ENCODE results near the gene ADGRG4.
"Not testable (repeated sequence)": the region's sequence is repeated elsewhere in the genome, so short reads cannot be mapped to it uniquely, and the experiment has no call there.

The ADGRG4 gene

DNA sequence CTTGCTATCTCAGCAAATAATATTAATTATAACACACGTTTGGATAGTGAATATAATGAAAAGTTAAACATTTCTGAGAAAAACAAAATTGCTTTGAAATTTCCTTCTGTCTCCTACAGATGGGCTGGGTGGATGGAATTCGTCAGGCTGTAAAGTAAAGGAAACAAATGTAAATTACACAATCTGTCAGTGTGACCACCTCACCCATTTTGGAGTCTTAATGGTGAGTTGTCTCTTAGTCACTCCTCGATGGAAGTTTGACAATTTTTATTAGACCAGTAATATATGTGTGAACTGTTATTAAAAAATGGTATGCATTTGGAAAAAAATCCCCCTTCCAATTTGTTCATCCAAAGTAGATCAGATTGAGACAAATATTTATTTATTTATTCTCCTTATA, 94.5 kb downstream of the ADGRG4 start:
- Histone ChIP-seq H3K9me3 (replicated peaks; ENCODE audit: low read length) (no peaks in the 10 kb centered on the region), H3K27me3 (ENCODE audit: control insufficient read depth, insufficient read depth, low read length) (peaks cover 17% of the 10 kb centered on the region), H3K9ac (ENCODE audit: low read depth, low read length) (no peak overlapping the region), H3K36me3 (ENCODE audit: insufficient read depth, low read length) (no peaks in the 10 kb centered on the region), H3K4me2 (ENCODE audit: low read length) (no peak overlapping the region), H3K4me3 (ENCODE audit: low read length) (no peak overlapping the region), H3K4me1 (ENCODE audit: control insufficient read depth, insufficient read depth, low read length) (no peaks in the 10 kb centered on the region)

DNA sequence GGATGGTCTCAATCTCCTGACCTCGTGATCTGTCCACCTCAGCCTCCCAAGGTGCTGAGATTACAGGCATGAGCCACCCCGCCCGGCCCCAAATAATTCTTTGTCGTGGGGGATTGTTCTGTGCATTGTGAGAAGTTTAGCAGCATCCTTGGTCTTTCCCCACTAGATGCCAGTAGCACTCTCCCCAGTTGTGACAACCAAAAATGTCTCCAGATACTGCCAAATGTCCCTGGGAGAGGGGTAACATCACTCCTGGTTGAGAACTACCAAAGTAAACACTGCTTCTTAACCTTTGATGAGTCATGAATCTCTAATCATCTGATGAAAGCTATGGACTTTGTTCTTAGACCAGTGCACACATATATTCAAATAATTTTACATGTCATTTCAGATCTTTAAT, 96.2 kb downstream of the ADGRG4 start:
- Histone ChIP-seq H3K4me1 (ENCODE audit: control insufficient read depth, insufficient read depth, low read length) (no peaks in the 10 kb centered on the region), H3K36me3 (ENCODE audit: insufficient read depth, low read length) (no peaks in the 10 kb centered on the region), H3K9ac (ENCODE audit: low read depth, low read length) (no peak overlapping the region), H3K27me3 (ENCODE audit: control insufficient read depth, insufficient read depth, low read length) (peaks cover 22% of the 10 kb centered on the region), H3K4me2 (ENCODE audit: low read length) (no peak overlapping the region), H3K9me3 (replicated peaks; ENCODE audit: low read length) (no peaks in the 10 kb centered on the region), H3K4me3 (ENCODE audit: low read length) (no peak overlapping the region)

DNA sequence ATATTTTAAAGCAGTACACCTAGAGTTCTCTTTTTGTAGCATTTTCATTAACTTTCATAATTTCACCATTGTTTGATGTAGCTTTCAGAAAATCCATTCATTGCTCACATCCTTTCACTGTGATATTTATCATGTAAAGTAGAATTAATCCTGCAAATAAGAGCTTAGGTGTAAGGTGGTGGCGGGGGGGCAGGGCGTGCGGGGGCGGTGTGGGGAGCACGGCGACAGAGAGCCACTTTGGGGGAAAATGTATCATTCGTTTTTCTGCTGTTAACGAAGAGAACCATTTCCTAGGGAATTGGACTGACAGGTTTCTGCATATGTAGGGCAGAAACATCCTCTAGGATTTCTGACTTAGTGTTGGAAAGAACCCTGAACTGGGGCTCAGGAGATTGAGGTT, 104.4 kb downstream of the ADGRG4 start:
- no peaks in the 10 kb centered on the region for H3K36me3 ChIP-seq (ENCODE audit: insufficient read depth, low read length)
- no peak overlapping the region for H3K4me3 ChIP-seq (ENCODE audit: low read length)
- no peak overlapping the region for H3K9ac ChIP-seq (ENCODE audit: low read depth, low read length)
- peaks cover 15% of the 10 kb centered on the region for H3K27me3 ChIP-seq (ENCODE audit: control insufficient read depth, insufficient read depth, low read length)
- H3K4me1 ChIP-seq (ENCODE audit: control insufficient read depth, insufficient read depth, low read length): no peaks in the 10 kb centered on the region
- no peak overlapping the region for H3K4me2 ChIP-seq (ENCODE audit: low read length)
- no peaks in the 10 kb centered on the region for H3K9me3 ChIP-seq (replicated peaks; ENCODE audit: low read length)

DNA sequence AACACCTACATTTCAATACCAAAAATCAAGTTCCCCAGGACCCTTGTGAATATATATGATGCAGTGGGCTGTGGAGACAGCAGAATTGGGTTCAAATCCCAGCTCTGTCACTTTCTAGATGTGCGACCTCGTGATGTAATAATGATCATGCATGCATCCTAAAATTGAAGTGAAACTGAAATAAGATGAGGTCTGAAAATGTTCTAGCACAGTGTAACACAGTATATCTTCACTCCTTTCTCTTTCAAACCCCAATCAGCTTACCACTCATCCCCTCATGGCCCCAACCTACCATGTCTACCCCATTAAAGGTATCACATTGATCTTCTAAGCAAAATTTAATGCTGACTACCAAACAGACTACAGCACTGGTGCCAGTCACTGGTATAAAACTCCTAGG, 117.0 kb downstream of the ADGRG4 start:
- no peaks in the 10 kb centered on the region for H3K4me1 ChIP-seq (ENCODE audit: control insufficient read depth, insufficient read depth, low read length)
- H3K9me3 ChIP-seq (replicated peaks; ENCODE audit: low read length): no peaks in the 10 kb centered on the region
- no peaks in the 10 kb centered on the region for H3K36me3 ChIP-seq (ENCODE audit: insufficient read depth, low read length)
- H3K4me3 ChIP-seq (ENCODE audit: low read length): no peak overlapping the region
- H3K27me3 ChIP-seq (ENCODE audit: control insufficient read depth, insufficient read depth, low read length): no peaks in the 10 kb centered on the region
- no peak overlapping the region for H3K9ac ChIP-seq (ENCODE audit: low read depth, low read length)
- H3K4me2 ChIP-seq (ENCODE audit: low read length): no peak overlapping the region

DNA sequence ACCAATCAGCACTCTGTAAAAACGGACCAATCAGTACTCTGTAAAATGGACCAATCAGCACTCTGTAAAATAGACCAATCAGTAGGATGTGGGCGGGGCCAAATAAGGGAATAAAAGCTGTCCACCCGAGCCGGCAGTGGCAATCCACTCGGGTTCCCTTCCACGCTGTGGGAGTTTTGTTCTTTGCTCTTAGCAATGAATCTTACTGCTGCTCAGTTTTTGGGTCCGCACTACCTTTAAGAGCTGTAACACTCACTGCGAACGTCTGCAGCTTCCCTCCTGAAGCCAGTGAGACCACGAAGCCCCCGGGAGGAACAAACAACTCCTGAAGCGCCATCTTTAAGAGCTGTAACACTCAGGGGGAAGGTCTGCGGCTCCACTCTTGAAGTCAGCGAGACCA, 120.6 kb downstream of the ADGRG4 start:
- Histone ChIP-seq H3K9me3 (replicated peaks; ENCODE audit: low read length) (no peaks in the 10 kb centered on the region), H3K27me3 (ENCODE audit: control insufficient read depth, insufficient read depth, low read length) (peaks cover 2% of the 10 kb centered on the region), H3K4me3 (ENCODE audit: low read length) (no peak overlapping the region), H3K4me2 (ENCODE audit: low read length) (no peak overlapping the region), H3K9ac (ENCODE audit: low read depth, low read length) (no peak overlapping the region), H3K36me3 (ENCODE audit: insufficient read depth, low read length) (no peaks in the 10 kb centered on the region), H3K4me1 (ENCODE audit: control insufficient read depth, insufficient read depth, low read length) (no peaks in the 10 kb centered on the region)

DNA sequence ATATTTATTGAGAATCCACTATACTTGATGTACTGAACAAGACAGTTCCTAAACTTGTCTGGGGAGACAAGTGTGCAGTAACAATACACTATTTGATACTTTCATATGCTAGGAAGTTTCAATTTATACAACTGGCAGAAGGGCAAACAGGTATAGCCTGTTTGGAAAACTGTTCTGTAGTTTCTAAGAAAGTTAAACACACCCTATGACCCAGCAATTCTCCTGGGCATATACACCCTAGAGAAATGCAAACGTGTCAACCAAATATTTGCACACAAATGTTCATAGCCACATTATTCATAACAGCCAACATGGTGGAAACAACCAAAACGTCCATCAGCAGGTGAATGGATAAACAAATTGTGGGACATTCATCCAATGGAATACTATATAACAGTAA, 123.0 kb downstream of the ADGRG4 start:
- Histone ChIP-seq H3K9me3 (replicated peaks; ENCODE audit: low read length) (no peaks in the 10 kb centered on the region), H3K4me2 (ENCODE audit: low read length) (no peak overlapping the region), H3K4me3 (ENCODE audit: low read length) (no peak overlapping the region), H3K9ac (ENCODE audit: low read depth, low read length) (no peak overlapping the region), H3K36me3 (ENCODE audit: insufficient read depth, low read length) (no peaks in the 10 kb centered on the region), H3K27me3 (ENCODE audit: control insufficient read depth, insufficient read depth, low read length) (peaks cover 6% of the 10 kb centered on the region), H3K4me1 (ENCODE audit: control insufficient read depth, insufficient read depth, low read length) (no peaks in the 10 kb centered on the region)

DNA sequence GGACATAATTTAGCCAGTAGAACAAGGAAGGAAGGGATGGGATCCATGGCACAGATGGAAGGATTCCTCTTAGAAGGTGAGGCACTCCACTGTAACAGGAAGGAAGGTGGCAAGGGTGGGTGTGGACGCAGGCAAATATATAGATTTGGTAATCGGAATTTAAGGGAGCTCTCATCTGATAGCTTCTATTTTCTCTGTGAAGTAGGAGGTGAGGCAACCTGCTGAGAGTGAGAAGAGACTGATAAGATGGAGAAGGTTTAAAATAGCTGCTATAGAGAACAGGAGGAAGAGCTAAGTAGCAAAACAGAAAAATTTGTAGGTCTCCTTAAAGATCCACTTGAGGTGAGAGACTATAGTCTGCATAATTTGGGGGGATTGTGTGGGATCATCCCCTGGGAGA, 125.2 kb downstream of the ADGRG4 start:
- Histone ChIP-seq H3K9me3 (replicated peaks; ENCODE audit: low read length) (no peaks in the 10 kb centered on the region), H3K9ac (ENCODE audit: low read depth, low read length) (no peak overlapping the region), H3K4me1 (ENCODE audit: control insufficient read depth, insufficient read depth, low read length) (no peaks in the 10 kb centered on the region), H3K4me2 (ENCODE audit: low read length) (no peak overlapping the region), H3K27me3 (ENCODE audit: control insufficient read depth, insufficient read depth, low read length) (peaks cover 6% of the 10 kb centered on the region), H3K36me3 (ENCODE audit: insufficient read depth, low read length) (no peaks in the 10 kb centered on the region), H3K4me3 (ENCODE audit: low read length) (no peak overlapping the region)

DNA sequence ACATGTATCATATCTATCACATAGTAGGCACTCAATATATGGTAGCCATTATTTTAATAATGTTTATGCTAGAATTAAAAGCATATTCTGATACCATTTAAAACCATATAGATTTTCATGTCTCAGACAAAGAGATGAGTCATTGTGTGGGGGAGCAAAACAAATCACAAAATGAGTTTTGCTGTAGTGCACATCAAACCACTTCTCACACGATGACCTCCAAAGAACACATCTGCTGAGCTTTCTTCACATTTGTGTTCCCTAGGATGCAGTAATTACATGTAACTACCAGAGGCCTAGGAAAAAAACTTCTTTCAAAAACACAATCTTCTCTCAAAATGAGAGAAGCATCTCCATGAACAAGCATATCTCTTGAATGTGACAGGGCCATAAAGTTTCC, 130.9 kb downstream of the ADGRG4 start:
- Histone ChIP-seq H3K9me3 (replicated peaks; ENCODE audit: low read length) (no peaks in the 10 kb centered on the region), H3K36me3 (ENCODE audit: insufficient read depth, low read length) (no peaks in the 10 kb centered on the region), H3K27me3 (ENCODE audit: control insufficient read depth, insufficient read depth, low read length) (peaks cover 3% of the 10 kb centered on the region), H3K4me1 (ENCODE audit: control insufficient read depth, insufficient read depth, low read length) (no peaks in the 10 kb centered on the region), H3K4me2 (ENCODE audit: low read length) (no peak overlapping the region), H3K9ac (ENCODE audit: low read depth, low read length) (no peak overlapping the region), H3K4me3 (ENCODE audit: low read length) (no peak overlapping the region)

DNA sequence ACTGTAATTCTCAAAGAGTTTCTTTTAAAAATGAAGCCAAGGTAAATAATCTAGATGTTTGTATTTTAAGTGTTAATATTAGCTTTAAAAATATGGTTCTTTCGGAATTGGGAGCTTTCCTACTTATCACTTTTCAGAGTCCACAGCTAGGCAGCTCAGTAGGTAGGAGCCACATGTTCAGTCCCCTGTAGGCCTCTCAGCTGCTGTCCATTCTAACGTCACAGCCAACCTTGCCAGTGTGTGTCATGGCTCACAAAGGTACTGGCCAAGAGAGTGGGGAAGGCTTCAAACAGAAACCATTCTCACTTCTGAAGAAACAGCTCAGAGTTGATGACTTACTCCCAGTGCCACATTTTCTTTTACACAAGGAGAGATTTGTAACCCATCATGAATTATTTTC, 137.0 kb downstream of the ADGRG4 start:
- Histone ChIP-seq H3K27me3 (ENCODE audit: control insufficient read depth, insufficient read depth, low read length) (no peaks in the 10 kb centered on the region), H3K9ac (ENCODE audit: low read depth, low read length) (no peak overlapping the region), H3K36me3 (ENCODE audit: insufficient read depth, low read length) (no peaks in the 10 kb centered on the region), H3K4me3 (ENCODE audit: low read length) (no peak overlapping the region), H3K9me3 (replicated peaks; ENCODE audit: low read length) (no peaks in the 10 kb centered on the region), H3K4me1 (ENCODE audit: control insufficient read depth, insufficient read depth, low read length) (no peaks in the 10 kb centered on the region), H3K4me2 (ENCODE audit: low read length) (no peak overlapping the region)

DNA sequence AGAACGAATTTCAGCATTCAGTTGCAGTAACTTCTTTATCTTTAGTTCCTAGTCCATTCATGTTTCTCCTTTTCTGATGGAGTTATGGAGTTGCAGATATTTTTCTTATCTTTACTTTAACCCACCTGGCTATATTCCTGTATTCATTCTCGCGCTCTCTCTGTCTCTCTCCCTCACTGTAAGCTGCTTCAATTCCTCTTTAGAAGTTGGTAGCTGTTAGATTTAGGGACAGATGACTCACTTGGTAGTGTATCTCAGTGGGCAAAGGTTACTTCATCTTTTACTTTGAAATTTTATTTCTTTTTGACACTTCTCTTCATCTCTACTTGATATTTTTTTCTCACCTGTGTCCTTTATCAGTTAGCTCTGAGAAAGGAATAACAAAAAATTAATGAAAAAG, 137.4 kb downstream of the ADGRG4 start:
- Histone ChIP-seq H3K9ac (ENCODE audit: low read depth, low read length) (no peak overlapping the region), H3K9me3 (replicated peaks; ENCODE audit: low read length) (no peaks in the 10 kb centered on the region), H3K4me1 (ENCODE audit: control insufficient read depth, insufficient read depth, low read length) (no peaks in the 10 kb centered on the region), H3K27me3 (ENCODE audit: control insufficient read depth, insufficient read depth, low read length) (no peaks in the 10 kb centered on the region), H3K4me3 (ENCODE audit: low read length) (no peak overlapping the region), H3K36me3 (ENCODE audit: insufficient read depth, low read length) (no peaks in the 10 kb centered on the region), H3K4me2 (ENCODE audit: low read length) (no peak overlapping the region)

DNA sequence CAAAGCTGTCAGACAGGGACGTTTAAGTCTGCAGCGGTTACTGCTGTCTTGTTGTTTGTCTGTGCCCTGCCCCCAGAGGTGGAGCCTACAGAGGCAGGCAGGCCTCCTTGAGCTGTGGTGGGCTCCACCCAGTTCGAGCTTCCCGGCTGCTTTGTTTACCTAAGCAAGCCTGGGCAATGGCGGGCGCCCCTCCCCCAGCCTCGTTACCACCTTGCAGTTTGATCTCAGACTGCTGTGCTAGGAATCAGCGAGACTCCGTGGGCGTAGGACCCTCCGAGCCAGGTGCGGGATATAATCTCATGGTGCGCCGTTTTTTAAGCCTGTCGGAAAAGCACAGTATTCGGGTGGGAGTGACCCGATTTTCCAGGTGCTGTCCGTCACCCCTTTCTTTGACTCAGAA, 144.9 kb downstream of the ADGRG4 start:
- not testable (repeated sequence) for H3K9me3 ChIP-seq (replicated peaks; ENCODE audit: low read length); H3K9ac ChIP-seq (ENCODE audit: low read depth, low read length); H3K4me1 ChIP-seq (ENCODE audit: control insufficient read depth, insufficient read depth, low read length); H3K36me3 ChIP-seq (ENCODE audit: insufficient read depth, low read length); H3K4me2 ChIP-seq (ENCODE audit: low read length); H3K4me3 ChIP-seq (ENCODE audit: low read length); H3K27me3 ChIP-seq (ENCODE audit: control insufficient read depth, insufficient read depth, low read length)

DNA sequence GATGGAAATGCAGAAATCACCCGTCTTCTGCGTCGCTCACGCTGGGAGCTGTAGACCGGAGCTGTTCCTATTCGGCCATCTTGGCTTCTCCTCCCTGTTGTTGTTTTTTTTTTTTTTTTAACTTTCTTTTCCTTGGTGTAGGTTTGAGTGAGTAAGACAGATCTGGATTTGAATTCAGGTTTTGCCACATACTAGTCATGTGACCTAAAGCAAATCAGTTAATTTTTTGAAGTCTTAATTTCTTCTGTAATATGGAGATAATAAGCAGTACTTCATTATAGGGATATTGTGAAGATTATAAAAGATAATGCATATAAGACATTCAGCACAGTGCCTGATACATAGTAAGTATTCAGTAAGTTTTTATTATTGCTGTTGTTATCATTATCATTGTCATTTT, 145.4 kb downstream of the ADGRG4 start:
- H3K27me3 ChIP-seq (ENCODE audit: control insufficient read depth, insufficient read depth, low read length): no peaks in the 10 kb centered on the region
- no peaks in the 10 kb centered on the region for H3K9me3 ChIP-seq (replicated peaks; ENCODE audit: low read length)
- H3K4me1 ChIP-seq (ENCODE audit: control insufficient read depth, insufficient read depth, low read length): no peaks in the 10 kb centered on the region
- no peak overlapping the region for H3K9ac ChIP-seq (ENCODE audit: low read depth, low read length)
- no peaks in the 10 kb centered on the region for H3K36me3 ChIP-seq (ENCODE audit: insufficient read depth, low read length)
- no peak overlapping the region for H3K4me3 ChIP-seq (ENCODE audit: low read length)
- H3K4me2 ChIP-seq (ENCODE audit: low read length): no peak overlapping the region

DNA sequence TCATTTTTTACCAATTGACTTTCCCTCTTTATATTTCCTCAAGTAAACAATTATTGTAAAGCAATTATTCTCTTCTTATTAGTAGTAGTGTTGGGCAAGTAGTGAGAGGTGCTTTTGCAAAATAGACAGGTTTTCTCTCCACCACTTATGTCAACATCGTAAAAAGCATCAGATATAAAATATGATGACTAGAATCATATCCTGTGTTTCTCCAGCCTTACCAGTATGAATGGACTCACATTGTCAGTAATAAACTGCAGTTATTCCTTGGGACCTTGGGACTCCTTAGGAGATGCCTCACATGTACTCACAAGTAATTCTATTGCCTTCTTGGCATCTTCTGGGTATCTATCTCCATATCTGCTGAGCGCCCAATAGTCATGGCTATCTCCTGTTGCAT, 146.5 kb downstream of the ADGRG4 start:
- Histone ChIP-seq H3K4me3 (ENCODE audit: low read length) (no peak overlapping the region), H3K4me1 (ENCODE audit: control insufficient read depth, insufficient read depth, low read length) (no peaks in the 10 kb centered on the region), H3K4me2 (ENCODE audit: low read length) (no peak overlapping the region), H3K9ac (ENCODE audit: low read depth, low read length) (no peak overlapping the region), H3K27me3 (ENCODE audit: control insufficient read depth, insufficient read depth, low read length) (no peaks in the 10 kb centered on the region), H3K36me3 (ENCODE audit: insufficient read depth, low read length) (no peaks in the 10 kb centered on the region), H3K9me3 (replicated peaks; ENCODE audit: low read length) (no peaks in the 10 kb centered on the region)
